ENCODE data around the gene FUT3. TPM values are rescaled to one million over a fixed set of nuclear protein-coding genes. Genes with fewer than 3 reads are reported as not detected.
"Not testable (repeated sequence)": the region's sequence is repeated elsewhere in the genome, so short reads cannot be mapped to it uniquely, and the experiment has no call there.

FUT3 gene
- total RNA-seq, 1 experiment from 2014 or later = not detected

- no peaks in the 10 kb centered on the region for H3K27me3 ChIP-seq (replicated peaks)
- H3K27ac ChIP-seq = no peak overlapping the region
- H3K4me1 ChIP-seq (replicated peaks) = peaks cover 36% of the 10 kb centered on the region
- H3K9me3 ChIP-seq (replicated peaks) = no peaks in the 10 kb centered on the region
- no peak for DNase-seq (ENCODE audit: low read depth in 1 of 2, low spot score in 2 of 2)
- H3K36me3 ChIP-seq = peaks cover 21% of the 10 kb centered on the region
- H3K4me3 ChIP-seq = no peak overlapping the region
Observed at GRCh38 chr19:5891572-5891937, 40.3 kb upstream of the FUT3 start.

GRCh38 chr19:5890099-5890498 is 38.9 kb upstream of the FUT3 start:
- DNase-seq (ENCODE audit: low read depth in 1 of 2, low spot score in 2 of 2) = no peak
- Histone ChIP-seq H3K27me3 (replicated peaks) (no peaks in the 10 kb centered on the region), H3K36me3 (peaks cover 11% of the 10 kb centered on the region), H3K4me3 (no peak overlapping the region), H3K4me1 (replicated peaks) (peaks cover 44% of the 10 kb centered on the region), H3K27ac (peak overlapping the region; percentile 18), H3K9me3 (replicated peaks) (no peaks in the 10 kb centered on the region)

GRCh38 chr19:5889288-5889971 is 38.2 kb upstream of the FUT3 start:
- peaks cover 45% of the 10 kb centered on the region for H3K4me1 ChIP-seq (replicated peaks)
- H3K27me3 ChIP-seq (replicated peaks) = no peaks in the 10 kb centered on the region
- peak overlapping the region; percentile 18 for H3K27ac ChIP-seq
- peak; percentile 88 to 95 for DNase-seq (ENCODE audit: low read depth in 1 of 2, low spot score in 2 of 2)
- no peak overlapping the region for H3K4me3 ChIP-seq
- peaks cover 4% of the 10 kb centered on the region; the same call in 1 of the 2 replicates for H3K36me3 ChIP-seq
- no peaks in the 10 kb centered on the region for H3K9me3 ChIP-seq (replicated peaks)

- peaks cover 64% of the 10 kb centered on the region for H3K4me1 ChIP-seq (replicated peaks)
Observed at GRCh38 chr19:5884065-5884811, 33.0 kb upstream of the FUT3 start.

GRCh38 chr19:5883157-5883873 is 32.1 kb upstream of the FUT3 start:
- DNase-seq (ENCODE audit: low read depth in 1 of 2, low spot score in 2 of 2) = peak; percentile 60 to 62
- H3K4me3 ChIP-seq = not testable (repeated sequence)

More at GRCh38 chr19:5884065-5884811, 33.0 kb upstream of the FUT3 start:
- not testable (repeated sequence) for DNase-seq (ENCODE audit: low read depth in 1 of 2, low spot score in 2 of 2); H3K9me3 ChIP-seq (replicated peaks); H3K27me3 ChIP-seq (replicated peaks); H3K36me3 ChIP-seq; H3K4me3 ChIP-seq; H3K27ac ChIP-seq

GRCh38 chr19:5882421-5882968 is 31.2 kb upstream of the FUT3 start:
- H3K4me3 ChIP-seq = no peak overlapping the region
- peaks cover 68% of the 10 kb centered on the region for H3K4me1 ChIP-seq (replicated peaks)
- peak in 1 of 2 experiments; percentile 45 for DNase-seq (ENCODE audit: low read depth in 1 of 2, low spot score in 2 of 2)
- no peaks in the 10 kb centered on the region for H3K36me3 ChIP-seq
- no peaks in the 10 kb centered on the region for H3K9me3 ChIP-seq (replicated peaks)
- H3K27ac ChIP-seq = no peak overlapping the region
- H3K27me3 ChIP-seq (replicated peaks) = no peaks in the 10 kb centered on the region

More at GRCh38 chr19:5883157-5883873, 32.1 kb upstream of the FUT3 start:
- peaks cover 61% of the 10 kb centered on the region for H3K4me1 ChIP-seq (replicated peaks)
- H3K27me3 ChIP-seq (replicated peaks); H3K27ac ChIP-seq; H3K9me3 ChIP-seq (replicated peaks); H3K36me3 ChIP-seq: not testable (repeated sequence)

- Histone ChIP-seq H3K27ac (no peak overlapping the region), H3K27me3 (replicated peaks) (no peaks in the 10 kb centered on the region), H3K4me3 (no peak overlapping the region), H3K9me3 (replicated peaks) (no peaks in the 10 kb centered on the region), H3K4me1 (replicated peaks) (peaks cover 69% of the 10 kb centered on the region), H3K36me3 (no peaks in the 10 kb centered on the region)
- DNase-seq (ENCODE audit: low read depth in 1 of 2, low spot score in 2 of 2) = no peak
Observed at GRCh38 chr19:5881543-5882299, 30.5 kb upstream of the FUT3 start.

GRCh38 chr19:5880604-5881078 is 29.4 kb upstream of the FUT3 start:
- peak; percentile 91 to 94 for DNase-seq (ENCODE audit: low read depth in 1 of 2, low spot score in 2 of 2)
- Histone ChIP-seq H3K27me3 (replicated peaks) (no peaks in the 10 kb centered on the region), H3K27ac (peak overlapping the region; percentile 37; the same call in 1 of the 2 replicates), H3K9me3 (replicated peaks) (no peaks in the 10 kb centered on the region), H3K4me1 (replicated peaks) (peaks cover 64% of the 10 kb centered on the region), H3K36me3 (no peaks in the 10 kb centered on the region), H3K4me3 (no peak overlapping the region)

GRCh38 chr19:5880196-5880595 is 28.9 kb upstream of the FUT3 start:
- Histone ChIP-seq H3K9me3 (replicated peaks) (no peaks in the 10 kb centered on the region), H3K27me3 (replicated peaks) (no peaks in the 10 kb centered on the region), H3K4me1 (replicated peaks) (peaks cover 67% of the 10 kb centered on the region), H3K4me3 (no peak overlapping the region), H3K27ac (no peak overlapping the region), H3K36me3 (no peaks in the 10 kb centered on the region)
- peak in 1 of 2 experiments; percentile 35 for DNase-seq (ENCODE audit: low read depth in 1 of 2, low spot score in 2 of 2)

- Histone ChIP-seq H3K4me3 (no peak overlapping the region), H3K9me3 (replicated peaks) (peaks cover 4% of the 10 kb centered on the region), H3K4me1 (replicated peaks) (peaks cover 66% of the 10 kb centered on the region), H3K27me3 (replicated peaks) (no peaks in the 10 kb centered on the region), H3K36me3 (no peaks in the 10 kb centered on the region), H3K27ac (no peak overlapping the region)
- DNase-seq (ENCODE audit: low read depth in 1 of 2, low spot score in 2 of 2) = no peak
Observed at GRCh38 chr19:5877882-5878281, 26.6 kb upstream of the FUT3 start.

GRCh38 chr19:5877427-5877826 is 26.2 kb upstream of the FUT3 start:
- H3K9me3 ChIP-seq (replicated peaks) = peaks cover 4% of the 10 kb centered on the region
- peak in 1 of 2 experiments; percentile 39 for DNase-seq (ENCODE audit: low read depth in 1 of 2, low spot score in 2 of 2)
- H3K27me3 ChIP-seq (replicated peaks) = no peaks in the 10 kb centered on the region
- no peaks in the 10 kb centered on the region for H3K36me3 ChIP-seq
- H3K4me3 ChIP-seq = no peak overlapping the region
- no peak overlapping the region for H3K27ac ChIP-seq
- H3K4me1 ChIP-seq (replicated peaks) = peaks cover 61% of the 10 kb centered on the region

GRCh38 chr19:5874496-5874895 is 23.2 kb upstream of the FUT3 start:
- not testable (repeated sequence) for H3K27ac ChIP-seq
- DNase-seq (ENCODE audit: low read depth in 1 of 2, low spot score in 2 of 2) = peak; percentile 62 to 77

GRCh38 chr19:5873617-5874199 is 22.5 kb upstream of the FUT3 start:
- H3K9me3 ChIP-seq (replicated peaks) = peaks cover 4% of the 10 kb centered on the region
- H3K4me1 ChIP-seq (replicated peaks) = peaks cover 39% of the 10 kb centered on the region
- no peak overlapping the region for H3K4me3 ChIP-seq
- no peaks in the 10 kb centered on the region for H3K27me3 ChIP-seq (replicated peaks)
- peak in 1 of 2 experiments; percentile 33 for DNase-seq (ENCODE audit: low read depth in 1 of 2, low spot score in 2 of 2)
- no peak overlapping the region for H3K27ac ChIP-seq
- no peaks in the 10 kb centered on the region for H3K36me3 ChIP-seq

More at GRCh38 chr19:5874496-5874895, 23.2 kb upstream of the FUT3 start:
- H3K27me3 ChIP-seq (replicated peaks); H3K36me3 ChIP-seq; H3K9me3 ChIP-seq (replicated peaks); H3K4me3 ChIP-seq: not testable (repeated sequence)
- H3K4me1 ChIP-seq (replicated peaks) = peaks cover 47% of the 10 kb centered on the region

All from SJSA1 (cell line).